ENCODE results near the gene ZNF559.

DNA sequence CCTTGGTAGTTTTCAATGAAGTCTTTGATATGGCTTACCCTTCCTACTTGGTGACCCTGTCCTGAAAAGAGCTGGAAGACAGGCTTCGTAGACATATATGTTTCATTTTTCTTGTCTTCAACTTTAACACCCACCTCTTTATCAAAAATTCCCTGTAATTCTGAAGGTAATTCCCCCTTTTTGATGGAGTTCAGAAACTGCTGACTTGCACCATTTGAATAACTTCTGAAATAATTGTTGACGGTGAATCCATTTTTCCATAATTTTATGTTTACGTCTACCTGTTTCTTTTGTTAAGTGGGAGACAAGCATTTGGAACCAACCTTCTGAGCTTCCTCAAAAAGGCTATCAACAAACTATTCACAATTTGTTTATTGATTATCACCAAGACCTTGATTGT lies 24.3 kb downstream of the ZNF559 start:
- TF ChIP-seq, protein P1, sequence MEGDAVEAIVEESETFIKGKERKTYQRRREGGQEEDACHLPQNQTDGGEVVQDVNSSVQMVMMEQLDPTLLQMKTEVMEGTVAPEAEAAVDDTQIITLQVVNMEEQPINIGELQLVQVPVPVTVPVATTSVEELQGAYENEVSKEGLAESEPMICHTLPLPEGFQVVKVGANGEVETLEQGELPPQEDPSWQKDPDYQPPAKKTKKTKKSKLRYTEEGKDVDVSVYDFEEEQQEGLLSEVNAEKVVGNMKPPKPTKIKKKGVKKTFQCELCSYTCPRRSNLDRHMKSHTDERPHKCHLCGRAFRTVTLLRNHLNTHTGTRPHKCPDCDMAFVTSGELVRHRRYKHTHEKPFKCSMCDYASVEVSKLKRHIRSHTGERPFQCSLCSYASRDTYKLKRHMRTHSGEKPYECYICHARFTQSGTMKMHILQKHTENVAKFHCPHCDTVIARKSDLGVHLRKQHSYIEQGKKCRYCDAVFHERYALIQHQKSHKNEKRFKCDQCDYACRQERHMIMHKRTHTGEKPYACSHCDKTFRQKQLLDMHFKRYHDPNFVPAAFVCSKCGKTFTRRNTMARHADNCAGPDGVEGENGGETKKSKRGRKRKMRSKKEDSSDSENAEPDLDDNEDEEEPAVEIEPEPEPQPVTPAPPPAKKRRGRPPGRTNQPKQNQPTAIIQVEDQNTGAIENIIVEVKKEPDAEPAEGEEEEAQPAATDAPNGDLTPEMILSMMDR (IDR thresholded peaks at IDR 0.05), result no peak
- TF ChIP-seq POLR2A (IDR thresholded peaks at IDR 0.05), result no peak

All from heart left ventricle (tissue), 13 donors.